ENCODE results near the gene RGS6.

GRCh38 chr14:72315714-72316113, 383.5 kb downstream of the RGS6 start:
- TF ChIP-seq EZH2phosphoT487 (IDR thresholded peaks at IDR 0.05; ENCODE audit: insufficient read depth, low read depth) (no peak), EZH2 (IDR thresholded peaks at IDR 0.05; ENCODE audit: insufficient read depth, poor library complexity, severe bottlenecking) (no peak)
